HG03095 (cell line): ENCODE data around the gene ZXDC.

Source experiments
- ATAC-seq: cut with Tn5 transposase; IDR thresholded peaks from one replicate; pipeline ENCODE4 v1.9.1; 2021; ENCODE audit warnings: moderate library complexity; ENCODE audit not compliant: unreplicated experiment

ZXDC gene

GRCh38 chr3:126419886-126420786, 55.6 kb downstream of the ZXDC start:
- ATAC-seq = no peak

- ATAC-seq = no peak
Observed at GRCh38 chr3:126419151-126419703, 56.5 kb downstream of the ZXDC start.

- ATAC-seq = no peak
Observed at GRCh38 chr3:126418661-126419131, 57.0 kb downstream of the ZXDC start.

GRCh38 chr3:126417981-126418530, 57.6 kb downstream of the ZXDC start:
- ATAC-seq = no peak

- ATAC-seq = no peak
Observed at GRCh38 chr3:126417515-126417914, 58.2 kb downstream of the ZXDC start.

GRCh38 chr3:126416943-126417342, 58.7 kb downstream of the ZXDC start:
- ATAC-seq = no peak

- no peak for ATAC-seq
Observed at GRCh38 chr3:126415661-126416591, 59.8 kb downstream of the ZXDC start.

GRCh38 chr3:126414961-126415660, 60.6 kb downstream of the ZXDC start:
- ATAC-seq = no peak

GRCh38 chr3:126414406-126414805, 61.3 kb downstream of the ZXDC start:
- no peak for ATAC-seq

- no peak for ATAC-seq
Observed at GRCh38 chr3:126413693-126414080, 62.0 kb downstream of the ZXDC start.

- ATAC-seq = no peak
Observed at GRCh38 chr3:126412841-126413692, 62.6 kb downstream of the ZXDC start.

- no peak for ATAC-seq
Observed at GRCh38 chr3:126408099-126408498, 67.6 kb downstream of the ZXDC start.

- no peak for ATAC-seq
Observed at GRCh38 chr3:126407412-126408044, 68.2 kb downstream of the ZXDC start.

GRCh38 chr3:126406389-126407296, 69.0 kb downstream of the ZXDC start:
- no peak for ATAC-seq

GRCh38 chr3:126402666-126403302, 72.9 kb downstream of the ZXDC start:
- ATAC-seq = no peak

- ATAC-seq = no peak
Observed at GRCh38 chr3:126402178-126402577, 73.5 kb downstream of the ZXDC start.

GRCh38 chr3:126401611-126402160, 74.0 kb downstream of the ZXDC start:
- ATAC-seq = no peak
